ENCODE results near the gene LRBA.
"Not testable (repeated sequence)": the region's sequence is repeated elsewhere in the genome, so short reads cannot be mapped to it uniquely, and the experiment has no call there.

Gene LRBA

DNA sequence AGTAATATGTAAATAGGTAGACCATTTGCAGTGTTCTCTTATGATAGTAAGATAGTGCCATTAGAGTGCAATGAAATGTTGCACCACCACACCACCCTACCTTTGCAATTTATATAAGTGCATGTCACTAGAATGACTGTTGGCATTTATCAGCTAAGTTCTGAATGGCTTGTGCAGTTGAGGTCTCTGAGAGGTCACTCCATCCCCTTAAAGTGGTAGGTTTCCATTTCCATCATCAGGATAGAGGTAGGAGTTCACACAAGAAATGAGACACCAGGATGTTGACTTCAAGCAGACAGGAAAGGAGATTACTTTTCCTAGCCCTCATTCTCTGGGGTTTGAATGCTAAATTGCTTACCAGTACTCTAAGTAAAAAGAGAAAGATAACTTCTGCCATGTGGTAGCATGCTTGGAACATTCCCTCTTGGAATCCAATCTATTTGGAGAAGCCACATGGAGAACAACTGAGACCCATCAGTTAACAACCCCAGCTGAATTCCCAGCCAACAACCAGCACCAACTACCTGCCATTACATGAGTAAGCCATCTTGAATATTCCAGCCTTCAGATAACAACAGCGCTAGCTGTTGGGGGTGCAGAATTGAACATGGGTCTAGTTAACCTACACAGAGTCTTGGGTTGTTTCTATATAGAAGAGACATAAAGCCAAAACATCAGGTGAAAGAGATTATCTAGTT is 6.7 kb upstream of the LRBA start:
- no peak for DNase-seq

DNA sequence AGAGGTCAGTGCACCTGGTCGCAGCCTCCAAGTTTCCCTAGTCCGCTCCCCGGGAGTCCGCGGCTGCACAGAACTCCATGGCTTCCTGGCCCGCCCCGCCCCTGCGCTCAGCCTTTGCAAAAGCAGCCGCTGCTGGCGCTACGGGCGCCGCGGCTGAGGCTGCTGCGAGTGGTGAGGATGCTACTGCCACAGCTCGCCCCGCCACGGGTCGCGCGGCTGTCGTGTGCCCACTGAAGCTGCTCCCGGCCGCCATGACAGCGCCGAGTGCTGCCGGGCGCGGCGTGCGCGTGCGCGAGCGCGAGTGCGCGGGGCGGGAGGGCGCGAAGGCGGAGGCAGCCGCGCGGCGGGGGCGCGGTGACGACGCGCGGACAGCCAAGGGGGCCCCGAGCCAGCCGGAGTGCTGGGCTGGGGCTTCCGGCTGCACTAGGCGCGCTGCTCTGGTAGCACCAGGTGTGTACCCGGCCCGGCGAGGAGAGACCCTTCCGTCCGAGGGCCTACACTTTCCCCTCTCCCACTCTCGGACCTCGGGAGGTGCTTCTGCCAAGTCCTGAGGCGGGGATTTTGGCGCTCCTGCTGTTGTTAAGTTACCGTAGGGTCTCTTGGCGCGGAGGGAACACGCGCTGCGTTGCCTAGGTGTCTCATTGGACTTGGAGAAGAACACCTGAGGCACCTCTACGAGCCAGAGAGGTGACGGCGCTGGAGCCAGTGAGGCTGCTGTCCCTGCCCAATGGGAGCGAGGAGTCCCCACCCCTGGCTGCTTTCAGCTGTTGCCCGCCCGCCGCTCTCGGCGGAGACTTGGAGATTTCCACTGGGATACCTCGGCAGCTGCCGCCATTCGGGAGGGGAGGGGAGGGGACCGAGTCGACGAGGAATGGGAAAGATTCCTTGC is 619 bp upstream of the LRBA start:
- peak; percentile 58 to 74 for DNase-seq

DNA sequence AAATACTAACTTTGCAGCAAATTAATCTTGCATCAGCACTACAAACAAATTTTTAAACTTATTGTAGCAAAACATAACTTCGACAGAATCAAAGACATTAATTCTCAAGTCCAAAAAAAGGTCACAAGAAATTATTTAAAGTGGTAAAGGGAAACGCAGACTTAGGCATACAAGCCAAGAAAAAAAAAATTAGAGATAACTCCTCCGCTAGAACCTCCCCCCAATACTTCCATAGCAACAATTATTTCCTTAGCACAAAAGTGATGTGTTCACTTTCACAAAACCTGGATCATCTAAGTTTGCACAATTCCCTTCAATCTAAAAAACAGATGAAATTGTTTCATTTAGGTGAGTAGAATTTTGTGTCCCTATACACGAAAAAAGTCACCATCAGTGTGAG is 1.1 kb downstream of the LRBA start:
- no peak for DNase-seq

DNA sequence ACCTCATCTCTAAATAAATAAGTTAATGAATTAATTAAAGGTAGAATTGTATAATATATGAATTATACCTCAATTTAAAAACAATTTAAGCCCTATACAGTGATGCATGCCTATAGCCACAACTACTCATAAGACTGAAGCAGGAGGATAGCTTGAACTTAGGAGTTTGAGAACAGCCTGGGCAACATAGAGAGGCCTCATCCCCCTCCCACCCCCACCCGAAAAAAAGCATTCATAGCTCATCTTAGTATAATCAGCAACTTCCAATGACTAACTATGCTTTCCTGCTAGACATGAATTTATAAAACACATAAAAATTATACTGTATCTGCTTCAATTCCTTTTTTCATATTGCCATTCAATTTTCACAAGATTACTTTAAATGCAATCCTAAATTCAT is 1.6 kb downstream of the LRBA start:
- DNase-seq, result no peak

DNA sequence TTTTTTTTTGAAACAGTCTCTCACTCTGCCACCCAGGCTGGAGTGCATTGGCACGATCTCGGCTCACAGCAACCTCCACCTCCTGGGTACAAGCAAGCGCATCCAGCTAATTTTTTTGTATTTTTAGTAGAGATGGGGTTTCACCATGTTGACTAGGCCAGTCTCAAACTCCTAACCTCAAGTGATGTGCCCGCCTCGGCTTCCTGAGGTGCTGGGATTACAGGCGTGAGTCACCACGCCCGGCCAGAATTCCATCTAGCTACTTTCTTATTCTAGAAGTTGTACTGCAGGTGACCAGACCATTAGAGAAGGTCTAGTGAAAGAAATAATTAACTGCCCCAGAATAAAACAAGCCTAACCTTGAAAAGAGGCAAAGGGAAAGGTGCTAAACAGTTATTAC is 2.3 kb downstream of the LRBA start:
- no peak for DNase-seq

DNA sequence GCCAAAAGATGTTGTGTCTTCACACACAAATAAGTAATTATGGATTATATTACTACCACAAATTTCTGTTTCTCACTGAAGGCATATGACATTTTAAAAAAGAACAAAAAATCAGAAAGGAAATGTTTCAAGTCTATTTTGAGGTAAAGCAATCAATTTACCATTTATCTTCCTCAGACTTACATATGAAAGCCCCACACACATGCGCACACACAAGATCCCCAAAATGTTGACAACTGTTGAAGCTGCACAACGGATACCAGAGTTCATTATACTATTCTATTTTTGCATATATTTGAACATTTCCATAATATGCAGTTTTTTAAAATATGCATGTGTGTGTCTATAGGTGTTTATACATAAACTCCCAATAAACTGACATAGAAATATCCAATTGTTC is 2.7 kb downstream of the LRBA start:
- DNase-seq, result no peak

DNA sequence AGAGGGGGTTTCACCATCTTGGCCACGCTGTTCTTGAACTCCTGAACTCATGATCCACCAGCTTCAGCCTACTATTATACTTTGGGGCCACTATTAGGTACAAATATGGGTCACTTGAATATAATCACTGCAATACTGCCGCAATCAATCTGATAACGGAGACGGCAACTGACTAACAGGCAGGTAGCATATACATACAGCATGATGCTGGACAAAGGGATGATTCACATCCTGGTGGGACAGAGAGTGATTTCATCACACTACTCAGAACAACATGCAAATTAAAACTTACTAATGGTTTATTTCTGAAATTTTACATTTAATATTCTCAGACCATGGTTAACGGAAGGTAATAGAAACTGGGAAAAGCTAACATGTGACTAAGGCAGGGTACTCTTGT is 10.9 kb downstream of the LRBA start:
- DNase-seq, result no peak

DNA sequence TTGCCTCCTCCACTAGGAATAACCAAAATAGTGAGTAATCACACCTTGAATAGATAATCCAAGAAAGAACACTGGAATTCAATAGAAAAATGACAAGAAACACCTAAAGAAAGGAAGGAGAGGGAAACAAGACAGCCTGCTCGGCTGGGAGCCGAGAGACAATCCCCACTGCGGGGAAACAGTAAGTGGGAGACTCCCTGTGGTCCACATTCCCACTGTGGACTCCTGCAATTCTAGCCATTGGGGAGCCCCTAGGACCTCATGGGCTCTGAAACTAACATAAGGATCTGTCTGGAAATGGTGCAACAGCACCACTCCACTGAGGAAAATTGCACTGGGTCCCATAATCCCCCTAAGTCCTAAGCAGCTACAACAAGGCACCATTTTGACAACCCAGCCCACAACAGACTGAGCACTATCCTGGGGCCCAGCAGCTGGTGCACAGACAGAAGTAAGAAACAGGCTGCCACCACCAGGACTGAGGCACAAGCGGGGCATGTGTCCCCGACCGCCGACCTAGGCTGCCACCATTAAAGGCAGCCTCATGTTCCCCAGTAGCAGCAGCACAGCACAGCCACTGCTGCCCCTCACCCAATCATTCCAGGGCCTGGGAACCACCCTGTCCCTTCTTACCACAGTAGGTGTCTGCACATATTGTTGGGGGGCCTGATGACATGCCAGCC is 14.2 kb downstream of the LRBA start:
- DNase-seq, result no peak

DNA sequence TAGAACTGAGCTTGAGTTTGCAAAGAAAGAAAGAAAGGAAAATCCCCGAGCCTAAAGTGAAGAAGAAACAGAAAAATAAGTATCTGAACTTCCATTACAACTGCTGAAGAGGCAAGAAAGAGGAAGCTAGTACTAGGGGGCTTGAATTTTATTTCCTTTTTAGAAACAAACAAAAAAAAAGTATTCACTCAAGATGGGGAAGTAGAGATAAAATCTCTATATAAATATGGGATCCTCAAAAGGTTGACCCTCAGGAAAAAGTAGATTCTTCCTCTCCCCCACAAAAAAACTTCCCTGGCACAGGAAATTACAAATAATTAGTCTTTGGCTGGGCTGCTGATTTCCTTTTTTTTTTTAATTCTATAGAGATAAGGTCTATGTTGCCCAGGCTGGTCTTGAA is 16.0 kb downstream of the LRBA start:
- DNase-seq, result no peak

DNA sequence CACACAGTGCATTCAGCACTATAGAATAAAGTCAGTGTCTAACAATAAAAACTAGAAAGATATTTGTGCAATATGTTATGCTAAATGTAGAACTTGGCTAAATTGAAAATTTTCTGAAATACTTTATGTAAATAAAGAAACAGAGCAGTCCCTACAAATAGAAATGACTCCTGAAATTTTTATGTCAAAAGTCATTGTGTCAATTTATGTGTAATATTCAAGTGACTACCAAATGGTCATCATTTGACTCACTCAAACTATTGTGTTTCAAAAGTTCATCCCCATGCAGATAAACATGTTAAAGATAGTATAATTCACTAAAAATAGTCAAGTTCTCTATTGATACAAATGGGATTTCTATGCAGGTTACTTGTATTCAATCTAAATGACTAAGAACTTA is 17.9 kb downstream of the LRBA start:
- no peak for DNase-seq

DNA sequence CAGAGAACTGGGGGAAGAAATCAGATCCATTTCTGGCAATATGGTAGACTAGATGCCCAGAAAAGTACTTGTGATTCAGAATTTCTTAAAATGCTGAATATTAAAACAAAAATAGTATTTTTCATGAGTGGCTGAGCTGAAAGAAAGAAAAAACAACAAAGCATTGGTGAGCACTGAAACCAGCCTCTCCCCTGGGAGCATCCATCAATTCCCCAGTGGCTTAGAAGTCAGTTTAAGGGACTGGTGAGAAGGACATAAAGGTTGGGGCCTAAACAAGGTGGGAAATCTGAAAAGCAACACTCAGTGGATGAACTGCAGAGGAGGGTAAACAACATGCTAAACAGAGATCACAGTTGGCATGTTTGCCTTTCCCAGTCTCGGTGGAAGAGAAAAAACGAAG is 20.4 kb downstream of the LRBA start:
- DNase-seq, result no peak

DNA sequence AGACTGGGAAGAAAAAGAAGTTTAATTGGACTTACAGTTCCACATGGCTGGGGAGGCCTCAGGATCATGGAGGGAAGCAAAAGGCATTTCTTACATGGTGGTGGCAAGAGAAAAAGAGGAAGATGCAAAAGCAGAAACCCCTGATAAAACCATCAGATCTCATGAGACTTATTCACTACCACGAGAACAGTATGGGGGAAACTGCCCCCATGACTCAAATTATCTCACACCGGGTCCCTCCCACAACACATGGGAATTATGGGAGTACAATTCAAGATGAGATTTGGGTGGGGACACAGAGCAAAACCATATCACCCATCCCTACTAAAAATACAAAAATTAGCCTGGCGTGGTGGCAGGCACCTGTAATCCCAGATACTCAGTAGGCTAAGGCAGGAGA is 21.5 kb downstream of the LRBA start:
- not testable (repeated sequence) for DNase-seq

DNA sequence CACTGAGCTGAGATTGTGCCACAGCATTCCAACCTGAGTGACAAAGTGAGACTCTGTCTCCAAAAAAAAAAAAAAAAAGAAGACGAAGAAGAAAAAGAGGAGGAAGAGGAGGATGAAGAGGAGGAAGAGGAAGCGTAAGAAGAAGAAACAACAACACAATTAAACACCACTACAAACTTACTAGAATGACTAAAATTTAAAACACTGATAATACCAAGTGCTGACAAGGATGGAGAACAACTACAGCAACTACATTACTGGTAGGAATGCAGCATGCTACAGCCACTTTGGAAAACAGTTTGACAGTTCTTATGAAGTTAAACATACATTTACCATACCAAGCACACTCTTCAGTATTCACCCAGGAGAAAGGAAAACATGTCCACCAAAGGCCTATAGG is 24.1 kb downstream of the LRBA start:
- DNase-seq, result no peak

DNA sequence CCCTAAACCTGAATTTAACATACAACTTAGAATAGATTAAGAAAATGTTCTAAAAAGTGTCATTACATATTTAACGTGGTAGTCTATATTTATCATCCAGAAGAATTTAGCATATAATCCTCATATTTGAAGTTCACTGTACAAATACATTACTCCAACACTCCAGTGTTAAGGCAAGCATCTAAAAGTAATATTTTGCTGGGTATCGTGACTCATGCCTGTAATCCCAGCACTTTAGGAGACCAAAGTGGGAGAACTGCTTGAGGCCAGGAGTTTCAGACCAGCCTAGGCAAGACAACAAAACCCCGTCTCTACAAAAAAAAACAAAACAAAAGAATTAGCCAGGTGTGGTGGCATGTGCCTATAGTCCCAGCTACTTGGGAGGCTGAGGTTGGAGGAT is 24.8 kb downstream of the LRBA start:
- DNase-seq, result no peak

DNA sequence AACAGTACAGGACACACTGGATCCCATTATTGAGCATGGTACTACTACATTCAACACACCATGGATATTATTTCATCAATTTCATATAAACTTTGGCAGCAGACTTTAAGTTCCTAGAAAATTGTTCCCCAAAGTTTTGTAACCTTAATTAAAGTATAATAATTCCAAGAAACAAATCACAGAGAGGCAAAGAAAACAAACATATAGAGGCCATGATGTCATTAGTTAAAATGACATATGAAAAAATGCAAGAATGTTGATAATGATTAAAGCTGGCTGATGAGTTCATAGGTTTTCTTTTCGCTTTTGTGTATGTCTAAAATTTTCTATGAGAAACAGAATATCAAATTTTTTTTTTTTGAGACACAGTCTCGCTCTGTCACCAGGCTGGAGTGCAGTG is 26.8 kb downstream of the LRBA start:
- no peak for DNase-seq

DNA sequence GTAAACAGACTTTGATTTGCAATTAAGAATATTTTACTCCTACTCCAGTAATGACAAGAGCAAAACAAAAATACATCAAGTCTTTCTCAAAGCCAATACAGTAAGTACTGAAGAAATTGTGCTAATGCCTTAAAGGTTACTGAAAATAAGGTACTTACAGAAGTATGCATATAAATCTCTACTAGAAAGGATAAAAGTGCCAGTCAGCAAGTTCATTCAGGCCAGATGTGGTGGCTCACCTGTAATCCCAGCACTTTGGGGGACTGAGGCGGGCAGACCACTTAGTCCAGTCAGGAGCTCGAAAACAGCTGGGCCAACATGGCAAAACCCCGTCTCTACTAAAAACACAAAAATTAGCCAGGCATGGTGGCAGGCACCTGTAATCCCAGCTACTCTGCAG is 27.9 kb downstream of the LRBA start:
- no peak for DNase-seq

DNA sequence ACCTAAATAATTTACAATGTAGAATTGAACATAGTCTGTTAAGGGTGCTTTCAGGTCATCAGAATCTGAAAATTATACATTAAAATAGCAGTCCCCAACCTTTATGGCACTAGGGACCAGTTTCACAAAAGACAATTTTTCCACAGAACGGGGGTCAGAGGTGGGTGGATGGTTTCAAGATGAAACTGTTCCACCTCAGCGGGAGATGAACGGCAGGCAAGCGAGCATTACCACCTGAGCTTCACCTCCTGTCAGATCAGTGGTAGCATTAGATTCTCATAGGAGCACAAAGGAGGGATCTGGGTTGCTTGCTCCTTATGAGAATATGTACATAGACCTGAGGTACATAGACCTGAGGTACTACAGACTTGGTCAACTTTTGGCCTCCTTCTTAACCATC is 29.0 kb downstream of the LRBA start:
- DNase-seq, result no peak

DNA sequence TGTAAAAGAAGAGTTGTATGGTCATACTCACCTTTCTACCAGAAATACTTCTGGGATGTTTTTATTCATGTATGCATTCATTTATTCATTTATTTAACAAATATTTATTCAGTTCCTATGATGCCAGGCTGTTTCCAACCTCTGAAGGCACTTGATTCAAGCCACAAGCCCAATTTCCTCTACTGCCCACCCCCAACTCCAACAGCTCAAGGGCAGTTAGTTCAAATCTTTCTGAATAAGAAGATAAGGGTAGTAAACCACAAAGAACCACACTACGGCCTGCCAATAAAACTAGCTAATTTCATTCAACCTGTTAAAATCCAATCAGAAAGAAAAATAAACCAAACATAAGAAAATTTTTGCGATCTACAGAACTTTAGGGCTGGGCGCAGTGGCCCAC is 31.2 kb downstream of the LRBA start:
- no peak for DNase-seq

DNA sequence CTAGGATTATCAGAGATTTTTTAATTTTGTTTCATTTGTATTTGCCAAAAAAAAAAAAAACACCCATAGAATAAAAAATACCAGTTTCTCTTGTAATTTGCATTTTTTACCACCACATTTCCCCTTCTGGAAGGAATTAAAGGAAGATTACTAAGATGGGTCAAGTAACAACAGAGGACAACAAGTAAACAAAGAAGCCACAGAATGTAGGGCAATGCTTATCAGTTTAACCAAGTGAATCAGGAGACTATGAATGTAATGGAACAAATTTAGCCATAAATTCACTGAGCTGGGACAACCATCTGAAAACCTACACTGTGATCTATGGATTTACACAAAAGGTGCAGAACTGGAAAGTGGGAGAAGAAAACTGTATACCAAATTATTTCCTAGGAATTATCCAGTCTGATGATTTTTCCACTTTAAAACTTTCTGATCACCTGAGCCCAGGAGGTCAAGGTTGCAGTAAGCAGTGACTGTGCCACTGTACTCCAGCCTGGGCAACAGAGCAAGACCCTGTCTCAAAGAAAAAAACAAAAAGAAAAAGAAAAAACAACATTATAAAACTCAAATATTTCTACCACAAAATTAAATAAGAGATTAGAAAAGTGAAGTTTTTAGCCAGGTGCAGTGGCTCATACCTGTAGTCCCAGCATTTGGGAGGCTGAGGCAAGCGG is 32.4 kb downstream of the LRBA start:
- no peak for DNase-seq

DNA sequence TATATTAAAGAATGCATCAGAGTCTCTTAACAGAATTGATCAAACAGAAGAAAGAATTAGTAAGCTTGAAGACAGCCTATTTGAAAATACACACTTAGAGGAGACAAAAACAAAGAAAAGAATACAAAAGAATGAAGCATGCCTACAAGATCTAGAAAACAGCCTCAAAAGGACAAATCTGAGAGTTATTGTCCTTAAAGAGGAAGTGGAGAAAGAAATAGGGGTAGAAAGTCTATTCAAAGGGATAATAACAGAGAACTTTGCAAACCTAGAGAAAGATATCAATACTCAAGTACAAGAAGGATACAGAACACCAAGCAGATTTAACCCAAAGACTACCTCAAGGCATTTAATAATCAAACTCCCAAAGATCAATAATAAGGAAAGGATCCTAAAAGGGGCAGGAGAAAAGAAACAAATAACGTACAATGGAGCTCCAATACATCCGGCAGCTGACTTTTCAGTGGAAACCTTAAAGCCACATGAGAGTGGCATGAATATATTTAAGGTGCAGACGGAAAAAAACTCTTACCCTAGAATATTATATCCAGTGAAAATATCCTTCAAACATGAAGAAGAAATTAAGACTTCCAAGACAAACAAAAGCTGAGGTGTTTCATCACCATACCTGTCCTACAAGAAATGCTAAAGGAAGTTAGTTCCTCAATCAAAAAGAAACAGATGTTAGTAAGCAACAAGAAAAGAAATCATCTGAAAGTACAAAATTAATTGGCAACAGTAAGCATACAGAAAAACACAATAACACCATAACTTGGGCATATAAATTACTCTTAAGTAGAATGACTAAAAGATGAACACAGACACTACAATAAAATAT is 36.1 kb downstream of the LRBA start:
- DNase-seq, result no peak

DNA sequence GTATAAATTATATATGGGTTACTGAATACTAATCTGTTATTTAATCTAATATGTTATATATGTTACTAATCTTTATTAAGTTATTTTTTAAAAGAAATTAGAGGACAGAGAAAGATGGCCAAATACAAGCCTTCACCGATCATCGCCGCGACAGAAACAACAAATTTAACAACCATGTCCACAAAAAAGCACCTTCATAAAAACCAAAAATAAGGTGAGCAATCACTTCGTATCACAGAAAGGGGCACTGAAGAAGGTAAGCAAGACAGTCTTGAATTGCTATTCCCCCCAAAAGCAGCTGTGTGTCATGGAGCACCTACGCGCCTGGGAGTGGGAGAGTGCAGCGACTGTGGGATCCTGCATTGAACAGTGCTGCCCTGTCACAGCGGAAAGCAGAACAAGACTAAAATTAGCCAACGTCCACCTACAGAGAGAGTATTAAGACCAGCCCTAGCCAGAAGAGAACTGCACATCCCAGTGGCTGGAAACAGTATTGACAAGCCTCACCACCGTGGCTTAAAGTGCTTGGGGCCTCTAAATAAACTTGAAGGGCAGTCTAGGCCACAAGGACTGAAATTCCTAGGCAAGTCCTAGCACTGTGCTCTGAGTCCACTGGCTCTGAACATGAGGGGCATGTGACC is 38.5 kb downstream of the LRBA start:
- DNase-seq, result no peak

DNA sequence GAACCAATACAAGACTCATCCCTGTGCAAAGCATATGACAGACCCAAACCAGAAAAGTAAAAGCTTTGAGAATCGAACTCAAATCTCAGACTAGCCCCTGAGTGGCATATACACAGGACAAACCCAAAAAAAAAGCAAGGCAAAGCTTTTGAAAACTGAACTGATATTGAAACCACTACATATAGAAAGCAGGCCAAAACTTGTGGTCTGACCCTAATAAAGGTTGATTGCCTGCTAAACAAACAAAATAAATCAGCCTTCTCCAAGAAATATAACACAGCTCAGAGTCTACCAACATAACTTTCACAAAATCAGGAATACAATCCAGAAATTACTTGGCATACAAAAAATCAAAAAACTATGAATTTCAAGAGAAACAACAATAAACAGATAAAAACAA is 40.3 kb downstream of the LRBA start:
- no peak for DNase-seq

Measured in NCI-H187 (cell line).